Tibial nerve (tissue), 4 donors: Measurements from ENCODE around the gene NCS1. TPM values are rescaled to one million over a fixed set of nuclear protein-coding genes. Genes with fewer than 3 reads are reported as not detected.

Source experiments
- DNase-seq, 2 donors: peaks; one replicate each; pipeline ENCODE4 v3.0.0-alpha.2; 2019; ENCODE audit warnings: low spot score in 2 of 2
- H3K27ac ChIP-seq, 4 donors: fragments of 200-600 bp; sonication (generic) in 3 of 4; one replicate each; pipeline ENCODE4 v1.5.1; 2017 to 2019; ENCODE audit warnings: mild to moderate bottlenecking in 1 of 4
- H3K27me3 ChIP-seq, 2 donors: fragments of 200-600 bp; sonication (generic) in 1 of 2; one replicate each; pipeline versions ENCODE4 v1.5.1 to v1.6.0; 2017 to 2019
- H3K36me3 ChIP-seq, 3 donors: fragments of 200-600 bp; sonication (generic); one replicate each; pipeline ENCODE4 v1.5.1; 2018 to 2019
- H3K4me1 ChIP-seq, 4 donors: fragments of 200-600 bp; sonication (generic) in 3 of 4; one replicate each; pipeline ENCODE4 v1.5.1; 2017 to 2019
- H3K4me3 ChIP-seq, 4 donors: fragments of 200-600 bp; sonication (generic) in 3 of 4; one replicate each; pipeline ENCODE4 v1.5.1; 2017 to 2019; ENCODE audit warnings: mild to moderate bottlenecking in 1 of 4, moderate library complexity in 1 of 4
- H3K9me3 ChIP-seq, 4 donors: fragments of 200-600 bp; sonication (generic) in 3 of 4; one replicate each; pipeline ENCODE4 v1.5.1; 2017 to 2019
- CTCF ChIP-seq, 5 experiments: fragments of 200-600 bp in 3 of 5; fragments of 450-650 bp in 2 of 5; sonication (generic) in 3 of 5; IDR thresholded peaks; one replicate each; pipeline ENCODE4 v1.5.1; 2016 to 2019; ENCODE audit warnings: antibody characterized with exemption in 5 of 5, mild to moderate bottlenecking in 3 of 5, moderate library complexity in 2 of 5
- EP300 ChIP-seq, 2 donors: sonication (generic); formaldehyde crosslinking; IDR thresholded peaks; one replicate each; pipeline ENCODE4 v1.6.1; 2017; ENCODE audit warnings: antibody characterized with exemption in 2 of 2, mild to moderate bottlenecking in 1 of 2
- POLR2A ChIP-seq, 2 donors: fragments of 450-650 bp; IDR thresholded peaks; one replicate each; pipeline ENCODE4 v1.6.1; 2017; ENCODE audit warnings: antibody characterized with exemption in 2 of 2, mild to moderate bottlenecking in 2 of 2, moderate library complexity in 2 of 2
- WGBS, 2 donors: methylation state at CpG; one replicate each; pipeline ENCODE4 v1.1.5; 2018; 5-methylcytosine and 5-hydroxymethylcytosine counted together
- total RNA-seq, 4 donors: library from RNA; depleted of rRNA; stranded (reverse); fragments of >200 nt; gene quantifications; one replicate each; pipeline ENCODE4 v1.1.0, GENCODE V29; 2016

NCS1 gene
- total RNA-seq, 4 donors from 2014 or later: 5.7 to 10.7 (median 9.7) TPM

- no peak overlapping the region for H3K27ac ChIP-seq
- H3K36me3 ChIP-seq: no peaks in the 10 kb centered on the region
- 89 to 96% methylated on average over 1 of the region's 1 CpG for WGBS, 2 donors
- H3K27me3 ChIP-seq: no peaks in the 10 kb centered on the region
- no peaks in the 10 kb centered on the region for H3K9me3 ChIP-seq
- no peak for DNase-seq
- no peak for TF ChIP-seq EP300 (IDR thresholded peaks at IDR 0.05)
- TF ChIP-seq POLR2A (IDR thresholded peaks at IDR 0.05): no peak
- TF ChIP-seq CTCF (IDR thresholded peaks at IDR 0.05): no peak
- no peaks in the 10 kb centered on the region for H3K4me1 ChIP-seq
- H3K4me3 ChIP-seq: no peak overlapping the region
These were observed 6.6 kb upstream of the NCS1 start for GRCh38 chr9:130165579-130165978.

- no peak for TF ChIP-seq EP300 (IDR thresholded peaks at IDR 0.05)
- no peak for TF ChIP-seq CTCF (IDR thresholded peaks at IDR 0.05)
- no peak for TF ChIP-seq POLR2A (IDR thresholded peaks at IDR 0.05)
- Histone ChIP-seq H3K4me3 (no peak overlapping the region), H3K27me3 (no peaks in the 10 kb centered on the region), H3K27ac (no peak overlapping the region), H3K4me1 (no peaks in the 10 kb centered on the region), H3K36me3 (no peaks in the 10 kb centered on the region), H3K9me3 (no peaks in the 10 kb centered on the region)
- WGBS, 2 donors: 76 to 94% methylated on average over 4 of the region's 4 CpGs
- no peak for DNase-seq
These were observed 5.8 kb upstream of the NCS1 start for GRCh38 chr9:130166399-130166798.

GRCh38 chr9:130167927-130168326 is 4.3 kb upstream of the NCS1 start:
- no peak overlapping the region for H3K4me3 ChIP-seq
- 67 to 81% methylated on average over 6 of the region's 6 CpGs for WGBS, 2 donors
- no peak overlapping the region for H3K27ac ChIP-seq
- no peak for DNase-seq
- no peak for TF ChIP-seq POLR2A (IDR thresholded peaks at IDR 0.05)
- no peaks in the 10 kb centered on the region for H3K36me3 ChIP-seq
- no peaks in the 10 kb centered on the region for H3K9me3 ChIP-seq
- no peaks in the 10 kb centered on the region for H3K27me3 ChIP-seq
- peaks cover 0 to 10% (median 7%) of the 10 kb centered on the region in 4 donors for H3K4me1 ChIP-seq

- no peak for DNase-seq
- H3K27ac ChIP-seq: peak overlapping the region in 1 of 4 donors; percentile 36
- no peak for TF ChIP-seq EP300 (IDR thresholded peaks at IDR 0.05)
- no peak for TF ChIP-seq POLR2A (IDR thresholded peaks at IDR 0.05)
- no peak for TF ChIP-seq CTCF (IDR thresholded peaks at IDR 0.05)
- H3K4me3 ChIP-seq: peak overlapping the region; percentile 28 to 79 (median 30)
- no peaks in the 10 kb centered on the region for H3K36me3 ChIP-seq
- no peaks in the 10 kb centered on the region for H3K9me3 ChIP-seq
- peaks cover 0 to 26% (median 12%) of the 10 kb centered on the region in 4 donors for H3K4me1 ChIP-seq
- H3K27me3 ChIP-seq: no peaks in the 10 kb centered on the region
- WGBS, 2 donors: 32 to 39% methylated on average over 39 to 45 of the region's 45 CpGs
These were observed 717 bp upstream of the NCS1 start for GRCh38 chr9:130171226-130172148.

- TF ChIP-seq EP300 (IDR thresholded peaks at IDR 0.05) (no peak), CTCF (IDR thresholded peaks at IDR 0.05) (no peak), POLR2A (IDR thresholded peaks at IDR 0.05) (no peak)
- DNase-seq: no peak
- H3K27ac ChIP-seq: peak overlapping the region in 3 of 4 donors; percentile 32 to 77 (median 40)
- no peaks in the 10 kb centered on the region for H3K9me3 ChIP-seq
- no peaks in the 10 kb centered on the region for H3K36me3 ChIP-seq
- WGBS, 2 donors: 2 to 3% methylated on average over 25 to 29 of the region's 57 CpGs
- H3K4me3 ChIP-seq: peak overlapping the region; percentile 45 to 79 (median 56)
- peaks cover 0 to 26% (median 12%) of the 10 kb centered on the region in 4 donors for H3K4me1 ChIP-seq
- no peaks in the 10 kb centered on the region for H3K27me3 ChIP-seq
These were observed 858 bp downstream of the NCS1 start for GRCh38 chr9:130172858-130173665.
